Stimulated activated CD8-positive, alpha-beta memory T cell treated with anti-CD3 and anti-CD28 coated beads, Interleukin-12 subunit alpha, Interleukin-12 subunit beta, amount 100 ng/mL, for 24 hours (primary cell): ENCODE data around the gene ME3.
"Not testable (repeated sequence)": the region's sequence is repeated elsewhere in the genome, so short reads cannot be mapped to it uniquely, and the experiment has no call there.

Experiments
- DNase-seq: peaks from one replicate; pipeline ENCODE4 v3.0.0-alpha.2; 2020; ENCODE audit errors: extremely low read depth

The ME3 gene

GRCh38 chr11:86621854-86622253 is 50.6 kb downstream of the ME3 start:
- DNase-seq, result no peak

- DNase-seq, result no peak
These were observed 51.4 kb downstream of the ME3 start for GRCh38 chr11:86620891-86621521.

- DNase-seq, result not testable (repeated sequence)
These were observed 53.0 kb downstream of the ME3 start for GRCh38 chr11:86619428-86619827.

GRCh38 chr11:86617502-86617901 is 54.9 kb downstream of the ME3 start:
- no peak for DNase-seq

- no peak for DNase-seq
These were observed 56.9 kb downstream of the ME3 start for GRCh38 chr11:86615487-86615886.

GRCh38 chr11:86610559-86611341 is 61.7 kb downstream of the ME3 start:
- no peak for DNase-seq

- no peak for DNase-seq
These were observed 64.1 kb downstream of the ME3 start for GRCh38 chr11:86608251-86608799.

- DNase-seq, result no peak
These were observed 65.5 kb downstream of the ME3 start for GRCh38 chr11:86606836-86607481.

- no peak for DNase-seq
These were observed 66.1 kb downstream of the ME3 start for GRCh38 chr11:86606270-86606835.

GRCh38 chr11:86596861-86597586 is 75.4 kb downstream of the ME3 start:
- DNase-seq, result no peak

GRCh38 chr11:86595955-86596354 is 76.5 kb downstream of the ME3 start:
- DNase-seq, result no peak

- no peak for DNase-seq
These were observed 77.0 kb downstream of the ME3 start for GRCh38 chr11:86595451-86595850.

GRCh38 chr11:86594746-86595145 is 77.7 kb downstream of the ME3 start:
- no peak for DNase-seq

GRCh38 chr11:86593833-86594232 is 78.6 kb downstream of the ME3 start:
- DNase-seq, result no peak

- DNase-seq, result peak; percentile 62
These were observed 79.6 kb downstream of the ME3 start for GRCh38 chr11:86592659-86593451.

- DNase-seq, result no peak
These were observed 80.3 kb downstream of the ME3 start for GRCh38 chr11:86592047-86592591.

GRCh38 chr11:86591631-86592030 is 80.8 kb downstream of the ME3 start:
- DNase-seq, result no peak

GRCh38 chr11:86589856-86590589 is 82.4 kb downstream of the ME3 start:
- DNase-seq, result no peak

GRCh38 chr11:86589204-86589603 is 83.2 kb downstream of the ME3 start:
- no peak for DNase-seq

- no peak for DNase-seq
These were observed 83.8 kb downstream of the ME3 start for GRCh38 chr11:86588566-86589090.
